NCI-H446 (cell line): ENCODE data around the gene TAF10.

Experiments used
- DNase-seq, 2 experiments: peaks; one replicate each; lab custom pipeline; 2025; lab: John Stamatoyannopoulos, UW

TAF10 gene

DNA sequence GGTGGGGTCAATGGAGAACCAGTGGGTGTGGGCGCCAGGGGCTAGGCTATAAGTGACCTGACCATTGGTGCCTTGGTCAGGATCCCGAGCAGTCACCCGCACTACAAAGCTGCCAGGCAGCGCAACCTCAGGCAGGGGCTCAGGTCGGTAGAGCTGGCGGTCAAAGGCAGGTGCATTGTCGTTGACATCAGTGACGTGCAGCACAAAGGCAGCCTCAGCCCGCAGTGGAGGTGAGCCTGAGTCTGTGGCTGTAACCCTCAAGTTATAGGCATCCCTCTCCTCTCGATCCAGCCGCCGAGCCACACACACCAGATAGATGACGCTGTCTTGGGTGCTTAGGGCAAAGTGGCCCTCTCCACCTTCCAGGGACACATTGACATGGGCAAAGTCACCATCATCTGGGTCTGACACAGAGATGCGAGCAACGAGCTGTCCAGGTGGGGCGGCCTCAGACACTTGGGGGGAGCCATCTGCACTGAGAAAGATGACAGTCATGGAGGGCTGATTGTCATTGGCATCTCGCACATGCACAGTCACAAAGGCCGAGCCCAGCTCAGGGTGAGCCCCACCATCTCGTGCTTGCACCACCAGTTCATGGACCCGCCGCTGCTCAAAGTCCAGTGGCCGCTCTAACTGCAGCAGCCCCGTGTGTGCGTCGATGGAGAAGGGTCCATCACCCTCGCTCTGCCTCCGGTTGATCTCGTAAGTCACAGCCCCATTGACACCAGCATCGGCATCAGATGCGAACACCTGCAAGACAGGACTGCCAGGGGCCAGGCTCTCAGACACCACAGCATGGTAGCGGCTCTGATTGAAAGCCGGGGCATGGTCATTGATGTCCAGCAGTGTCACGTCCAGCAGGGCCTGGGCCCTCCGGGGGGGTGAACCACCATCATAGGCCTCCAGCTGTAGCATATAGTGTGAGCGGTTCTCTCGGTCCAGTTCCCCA lies 28.3 kb upstream of the TAF10 start:
- DNase-seq = no peak

DNA sequence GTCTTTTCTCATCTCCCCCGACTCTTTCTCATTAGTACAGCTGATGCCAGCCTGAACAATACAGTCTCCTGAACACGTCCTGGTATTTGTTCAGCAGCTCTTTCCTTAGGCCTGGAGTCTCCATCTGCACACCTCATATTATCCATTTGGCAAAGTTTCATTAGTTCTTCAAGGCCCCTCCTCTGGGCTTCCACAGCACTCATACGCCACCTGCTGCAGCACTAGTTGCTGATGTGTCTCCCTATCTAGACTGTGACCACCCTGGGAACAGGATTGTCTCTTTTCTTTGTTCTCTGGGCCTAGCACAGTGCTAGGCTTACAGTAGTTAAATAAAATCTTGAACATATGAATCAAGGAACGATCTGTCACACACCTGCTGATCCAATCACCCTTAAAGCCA lies 26.4 kb upstream of the TAF10 start:
- DNase-seq = peak in 1 of 2 experiments; percentile 22

DNA sequence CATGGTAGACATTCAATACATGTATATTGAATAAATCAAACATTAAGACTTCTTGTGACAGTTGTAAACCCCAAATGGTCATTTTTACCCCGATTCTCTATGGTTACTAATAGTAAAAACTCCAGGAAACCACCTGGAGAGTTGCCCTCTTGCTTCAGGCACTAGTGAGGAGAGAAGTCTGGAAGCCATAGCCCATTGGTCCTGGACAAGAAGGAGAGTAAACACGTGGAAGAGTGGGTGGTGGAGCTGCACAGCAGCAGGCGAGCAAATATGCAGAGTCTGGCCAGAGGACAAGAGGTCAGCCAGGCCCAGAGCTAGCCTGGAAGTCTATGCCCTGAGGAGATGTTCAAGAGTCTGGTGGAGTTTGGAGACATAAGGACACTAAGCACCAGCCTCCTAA lies 25.9 kb upstream of the TAF10 start:
- DNase-seq = no peak

DNA sequence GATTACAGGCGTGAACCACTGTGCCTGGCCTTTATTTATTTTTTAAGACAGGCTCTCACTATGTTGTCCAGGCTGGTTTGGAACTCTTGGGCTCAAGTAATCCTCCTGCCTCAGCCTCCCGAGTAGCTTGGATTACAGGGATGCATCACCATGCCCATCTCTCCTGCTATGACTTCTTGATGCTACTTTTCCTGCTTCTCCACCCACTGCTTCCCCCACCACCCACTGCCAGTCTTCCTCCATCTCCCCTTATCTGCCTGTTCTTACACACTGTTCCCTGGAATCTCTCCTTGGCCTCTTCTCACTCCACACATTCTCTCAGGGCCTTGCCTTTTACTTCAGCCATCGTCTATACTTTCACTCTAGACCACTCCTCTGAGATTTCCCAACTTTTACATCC lies 24.5 kb upstream of the TAF10 start:
- DNase-seq = no peak

DNA sequence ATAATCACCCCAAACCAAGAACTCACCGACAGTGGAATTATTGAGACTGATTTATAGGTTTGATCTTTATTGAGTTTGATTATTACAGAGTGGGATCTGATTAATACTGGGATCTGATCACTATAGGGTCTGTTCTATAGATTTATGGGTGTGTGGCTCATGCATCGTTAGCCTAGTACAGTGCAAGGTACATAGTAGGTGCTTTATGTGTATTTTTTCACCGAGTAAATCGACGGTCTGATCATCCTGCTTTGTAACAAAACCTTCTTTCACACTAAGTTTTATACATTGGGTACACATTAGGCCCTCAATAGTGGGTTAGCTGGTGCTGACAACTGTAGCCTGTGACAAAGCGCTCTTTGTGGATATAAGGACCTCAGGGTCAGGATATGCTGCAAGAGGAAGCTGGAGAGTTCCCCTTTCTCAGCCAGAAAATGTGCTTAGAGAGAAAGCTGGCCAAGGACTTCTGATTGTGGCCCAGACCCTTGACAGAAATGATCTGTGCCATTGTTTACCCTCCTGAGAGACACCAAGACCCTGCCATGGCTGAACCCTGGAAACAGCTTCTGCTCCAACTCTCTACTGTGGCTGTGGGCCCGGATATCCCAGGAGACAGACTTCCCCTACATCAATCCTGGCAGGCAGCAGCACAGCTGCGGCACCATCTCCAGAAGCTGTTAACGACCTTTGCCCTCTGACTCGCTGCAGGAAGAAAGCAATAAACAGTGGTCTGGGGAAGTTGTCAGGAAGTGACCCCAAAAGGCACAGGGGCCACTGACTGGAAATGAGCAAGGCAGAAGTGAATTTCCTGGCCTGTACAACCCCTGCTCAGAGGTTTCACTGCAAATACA lies 23.3 kb upstream of the TAF10 start:
- no peak for DNase-seq

DNA sequence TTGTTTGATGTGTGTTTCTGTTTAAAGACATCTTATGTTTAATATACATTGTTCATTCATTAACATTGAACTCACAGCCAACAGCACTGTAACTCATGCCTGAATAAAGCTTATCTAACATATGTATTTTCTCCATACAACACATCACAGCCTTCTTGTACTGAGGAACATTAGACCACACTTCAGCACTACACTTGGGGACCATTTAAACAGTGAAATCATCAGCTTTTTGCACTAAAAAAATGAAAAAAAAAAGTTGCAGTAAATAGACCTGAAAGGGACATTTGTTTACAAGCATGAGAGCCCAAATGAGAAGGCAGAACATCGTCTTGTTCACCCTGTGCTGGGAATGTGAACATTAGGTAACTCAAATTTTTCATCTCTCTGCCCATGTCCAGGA lies 22.5 kb upstream of the TAF10 start:
- no peak for DNase-seq

DNA sequence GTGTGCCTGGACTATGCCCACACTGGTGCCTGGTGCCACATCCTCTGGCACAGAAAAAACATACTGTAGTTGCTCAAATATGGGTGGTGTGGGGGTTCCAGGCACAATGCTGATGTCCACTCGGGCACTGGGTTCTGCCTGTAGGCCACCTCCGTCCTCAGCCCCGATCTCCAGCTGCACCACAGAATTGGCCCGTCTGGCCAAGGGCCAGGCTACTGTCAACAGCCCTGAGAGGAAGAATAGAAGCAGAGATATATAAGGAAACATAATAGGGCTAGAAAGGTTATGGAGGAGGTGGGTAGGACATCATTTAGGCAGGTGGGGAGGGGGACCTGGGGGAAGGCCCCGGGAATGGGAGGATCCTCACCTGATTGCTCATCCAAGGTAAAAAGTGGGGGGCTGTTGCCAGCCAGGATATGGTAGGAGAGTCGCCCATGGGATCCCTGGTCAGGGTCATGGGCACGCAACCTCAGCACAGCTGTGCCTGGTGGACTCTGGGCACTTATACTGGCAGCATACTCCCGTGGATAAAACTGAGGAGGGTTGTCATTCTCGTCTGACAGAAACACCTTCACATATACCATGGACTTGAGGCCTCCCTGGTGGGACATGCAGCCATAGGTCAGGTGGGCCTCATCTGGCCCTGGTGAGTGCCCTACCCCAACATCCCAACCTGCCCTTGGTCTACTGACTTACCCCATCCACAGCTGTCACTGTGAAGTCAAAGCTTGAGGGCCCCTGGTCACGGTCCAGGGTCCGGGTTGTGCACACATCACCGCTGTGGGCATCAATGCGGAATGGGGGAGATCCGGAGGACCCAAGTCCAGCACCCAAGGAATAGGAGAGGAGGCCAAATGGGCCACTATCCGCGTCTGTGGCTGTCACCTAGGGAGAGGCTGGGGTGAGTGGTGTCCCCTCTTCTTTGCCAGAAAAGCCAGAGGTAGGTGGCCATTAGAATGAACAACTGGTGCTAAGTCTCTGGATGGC lies 21.7 kb upstream of the TAF10 start:
- DNase-seq = no peak

DNA sequence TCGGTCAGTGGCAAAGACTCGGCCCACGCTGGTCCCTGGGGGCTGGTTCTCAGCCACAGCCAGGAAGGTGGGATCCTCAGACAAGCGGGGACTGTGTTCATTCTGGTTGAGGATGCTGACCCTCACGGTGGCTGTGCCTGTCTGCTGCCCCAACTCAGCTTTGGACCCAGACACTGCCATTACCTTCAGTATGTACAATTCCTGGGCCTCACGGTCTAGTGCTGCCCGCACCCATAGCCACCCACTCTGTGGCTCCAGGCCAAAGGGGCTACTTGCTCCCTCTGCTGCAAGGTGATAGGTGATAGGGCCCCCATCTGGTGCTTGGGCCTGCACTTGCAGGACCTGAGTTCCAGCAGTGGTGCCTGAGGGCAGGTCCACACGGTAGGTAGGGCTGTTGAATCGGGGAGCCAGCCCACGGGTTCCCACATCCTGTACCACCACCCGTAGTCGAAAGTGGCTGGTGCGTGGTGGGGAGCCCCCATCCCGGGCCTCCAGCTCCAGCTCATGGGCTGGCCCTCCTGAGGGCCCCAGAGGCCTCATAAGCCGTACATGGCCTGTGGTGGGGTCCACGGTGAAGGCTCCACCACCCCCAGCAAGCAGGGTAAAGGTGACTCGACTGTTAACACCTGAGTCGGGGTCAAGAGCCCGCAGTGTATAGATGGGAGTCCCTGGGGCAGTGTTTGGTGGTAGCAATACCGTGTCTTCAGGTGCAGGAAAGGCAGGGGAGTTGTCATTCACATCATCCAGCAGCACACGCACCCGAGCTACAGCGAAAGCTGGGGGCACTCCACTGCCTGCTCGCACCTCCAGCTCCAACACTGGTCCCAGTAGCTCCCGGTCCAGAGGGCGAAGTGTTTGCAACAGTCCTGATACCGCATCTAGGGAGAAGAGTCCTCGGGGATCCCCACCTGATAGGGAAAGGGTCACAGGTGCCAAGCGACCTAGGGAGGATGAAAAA lies 20.4 kb upstream of the TAF10 start:
- no peak for DNase-seq

DNA sequence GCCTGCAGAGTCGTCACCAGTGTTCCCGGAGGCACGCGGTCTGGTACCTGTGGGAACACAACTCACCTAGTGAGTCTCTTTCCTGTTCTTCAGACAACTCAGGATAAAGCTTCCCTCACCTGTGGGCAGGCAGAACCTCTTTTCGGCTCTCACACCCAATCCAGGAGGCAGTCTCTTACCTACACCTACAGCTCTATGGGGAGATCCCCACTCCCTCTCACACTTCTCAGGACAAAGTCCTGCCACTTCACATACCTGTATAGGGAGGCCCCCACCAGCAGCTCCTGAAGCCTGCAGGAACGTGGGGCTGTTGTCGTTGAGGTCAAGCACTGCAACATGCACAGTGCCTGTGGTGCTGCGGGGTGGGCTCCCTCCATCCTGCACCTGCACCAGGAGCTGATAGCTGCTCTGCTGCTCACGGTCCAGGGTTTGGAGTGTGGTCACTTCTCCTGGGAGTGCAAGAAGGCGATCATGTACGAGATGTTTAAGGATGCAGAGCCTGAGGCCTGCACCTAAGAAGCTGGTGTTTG lies 19.4 kb upstream of the TAF10 start:
- no peak for DNase-seq

DNA sequence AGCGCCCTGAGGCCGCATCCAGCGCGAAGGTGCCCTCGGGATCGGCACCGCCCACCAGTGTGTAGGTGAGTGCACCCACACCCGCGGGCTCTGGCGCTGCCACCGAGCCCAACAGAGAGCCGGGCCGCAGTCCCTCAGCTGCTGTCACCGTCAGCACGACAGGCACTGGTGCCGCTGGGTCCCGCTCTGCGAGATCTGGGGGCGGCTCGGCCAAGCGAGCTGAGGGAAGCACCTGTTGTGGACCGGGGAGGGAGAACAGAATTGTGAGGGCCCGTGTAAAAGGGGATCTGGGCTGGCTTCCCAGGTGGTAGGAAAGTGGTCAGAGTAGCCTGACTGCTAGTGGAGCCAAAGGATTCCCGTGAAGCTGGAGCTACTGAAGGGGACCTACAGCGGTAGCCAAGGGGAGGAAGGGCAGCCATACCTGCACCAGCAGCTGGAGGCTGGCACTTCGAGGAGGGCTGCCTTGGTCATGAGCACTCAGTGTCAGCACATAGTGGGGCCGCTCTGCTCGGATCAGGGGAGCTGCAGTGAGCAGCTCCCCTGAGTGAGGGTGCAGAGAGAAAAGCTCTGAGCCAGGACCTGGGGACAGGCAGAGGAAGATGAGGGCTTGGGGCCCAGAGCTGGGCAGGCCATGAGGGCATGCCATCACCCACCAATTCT lies 18.7 kb upstream of the TAF10 start:
- DNase-seq = no peak

DNA sequence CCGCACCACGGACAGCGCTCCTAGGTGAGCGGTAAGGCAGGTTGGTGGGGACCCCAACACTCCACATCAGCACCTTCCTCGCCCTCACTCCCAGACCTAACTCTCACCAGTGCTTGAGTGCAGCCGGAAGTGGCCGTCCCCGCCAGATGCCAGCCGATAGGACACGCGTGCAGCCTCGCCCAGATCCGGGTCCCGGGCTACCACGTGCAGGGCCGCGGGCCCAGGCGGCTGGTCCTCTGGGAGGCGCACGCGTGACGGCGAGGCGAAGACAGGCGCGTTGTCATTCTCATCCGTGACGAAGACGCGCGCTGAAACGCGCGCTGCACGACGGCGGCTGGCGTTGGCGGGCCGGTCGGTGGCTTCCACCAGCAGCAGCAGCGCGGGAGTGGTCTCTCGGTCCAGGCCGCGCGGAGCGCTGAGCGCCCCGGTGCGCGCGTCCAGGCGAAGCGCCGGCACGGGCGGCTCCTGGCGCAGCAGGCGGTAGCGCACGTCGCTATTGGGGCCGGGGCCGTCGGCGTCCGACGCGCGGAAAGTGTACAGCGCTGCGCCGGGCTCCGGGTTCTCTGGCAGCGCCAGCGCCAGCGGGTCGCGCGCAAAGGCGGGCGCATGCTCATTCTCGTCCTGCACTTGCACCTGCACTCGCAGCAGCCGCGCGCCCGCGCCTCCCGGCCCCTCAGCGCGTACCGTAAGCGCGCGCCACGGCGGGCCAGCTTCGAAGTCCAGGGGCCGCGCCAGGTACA lies 18.0 kb upstream of the TAF10 start:
- no peak for DNase-seq

DNA sequence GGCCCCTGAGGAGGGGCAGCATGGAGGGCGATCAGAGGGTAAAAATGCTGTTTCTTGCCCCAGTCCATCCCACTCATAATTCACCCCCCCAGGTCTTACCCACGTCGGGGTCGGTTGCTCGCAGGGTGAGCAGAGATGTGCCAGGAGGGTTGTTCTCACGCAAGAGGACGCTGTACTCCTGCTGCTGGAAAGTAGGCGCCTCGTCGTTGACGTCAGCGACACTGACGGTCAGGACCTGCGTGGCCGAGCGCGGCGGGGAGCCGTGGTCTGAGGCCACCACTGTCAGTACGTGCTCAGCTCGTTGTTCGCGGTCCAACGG lies 17.5 kb upstream of the TAF10 start:
- DNase-seq = no peak

DNA sequence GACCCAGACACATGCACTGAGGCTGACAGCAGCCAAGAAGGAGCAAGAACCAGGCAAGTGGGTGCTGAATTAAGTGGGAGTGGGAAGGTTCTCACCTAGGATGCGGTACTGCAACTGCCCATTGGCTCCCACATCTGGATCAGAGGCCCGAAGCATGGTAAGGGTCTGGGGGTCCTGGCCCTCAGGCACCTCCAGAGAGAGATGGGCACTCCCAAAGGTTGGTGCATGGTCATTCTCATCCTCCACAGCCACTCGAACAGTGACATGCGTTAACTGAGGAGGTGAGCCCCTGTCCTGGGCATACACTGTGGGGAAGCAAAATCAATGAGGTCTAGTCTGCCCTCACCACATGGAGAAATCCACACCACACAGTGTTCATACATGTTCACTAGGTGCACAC lies 16.5 kb upstream of the TAF10 start:
- DNase-seq = no peak

DNA sequence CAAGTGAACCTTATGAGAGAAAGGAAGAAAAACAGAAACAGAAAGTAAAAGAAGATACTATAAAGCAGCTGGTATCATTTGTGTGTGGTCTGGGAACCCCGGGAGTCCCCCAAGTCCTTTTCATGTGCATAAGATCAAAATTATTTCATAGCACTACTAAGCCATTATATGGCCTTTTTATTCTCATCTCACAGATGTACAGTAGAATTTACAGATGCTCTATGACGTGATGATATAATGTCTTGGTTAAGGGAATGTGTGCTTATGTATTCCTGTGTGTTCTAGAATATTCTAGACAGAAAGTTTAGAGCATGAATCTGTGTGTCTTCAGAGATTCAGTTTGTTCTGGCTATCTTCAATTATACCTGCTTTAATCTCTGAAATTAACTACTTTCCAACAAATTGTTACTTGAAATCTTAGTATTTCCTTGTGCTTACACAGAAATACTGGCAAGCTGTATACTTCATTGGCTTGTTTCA lies 15.8 kb upstream of the TAF10 start:
- no peak for DNase-seq

DNA sequence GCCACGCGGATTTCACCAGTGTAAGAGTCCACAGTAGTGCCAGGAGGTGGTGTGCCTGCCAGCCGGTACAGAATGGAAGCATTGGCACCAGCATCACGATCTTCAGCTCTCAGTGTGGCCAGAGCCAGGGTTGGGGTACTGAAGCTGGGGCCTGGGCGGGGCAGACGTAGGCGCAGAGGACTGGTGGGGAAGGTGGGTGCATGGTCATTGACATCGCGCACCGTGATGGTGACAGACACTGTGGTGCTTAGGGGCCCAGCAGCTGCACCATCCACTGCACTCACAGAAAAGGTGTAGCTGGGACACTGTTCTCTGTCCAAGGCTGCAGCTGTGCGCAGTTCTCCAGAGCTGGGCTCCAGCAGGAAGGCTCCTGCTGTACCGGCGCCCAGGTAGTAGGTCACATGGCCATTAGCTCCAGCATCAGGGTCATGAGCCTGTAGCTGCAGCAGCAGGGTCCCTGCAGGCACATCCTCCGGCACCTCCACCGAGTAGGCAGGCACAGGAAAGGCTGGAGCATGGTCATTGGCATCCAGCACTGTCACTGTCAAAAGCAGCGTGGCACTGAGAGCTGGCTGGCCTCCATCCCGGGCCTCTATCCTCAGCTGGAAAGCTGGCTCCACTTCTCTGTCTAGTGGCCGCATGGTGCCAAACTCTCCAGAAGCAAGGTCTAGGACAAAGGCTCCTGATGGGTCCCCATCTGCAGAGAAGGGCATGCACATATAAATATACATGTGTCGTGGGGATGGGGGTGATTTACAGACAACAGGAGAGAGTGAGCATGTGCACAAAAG lies 15.2 kb upstream of the TAF10 start:
- peak in 1 of 2 experiments; percentile 35 for DNase-seq

DNA sequence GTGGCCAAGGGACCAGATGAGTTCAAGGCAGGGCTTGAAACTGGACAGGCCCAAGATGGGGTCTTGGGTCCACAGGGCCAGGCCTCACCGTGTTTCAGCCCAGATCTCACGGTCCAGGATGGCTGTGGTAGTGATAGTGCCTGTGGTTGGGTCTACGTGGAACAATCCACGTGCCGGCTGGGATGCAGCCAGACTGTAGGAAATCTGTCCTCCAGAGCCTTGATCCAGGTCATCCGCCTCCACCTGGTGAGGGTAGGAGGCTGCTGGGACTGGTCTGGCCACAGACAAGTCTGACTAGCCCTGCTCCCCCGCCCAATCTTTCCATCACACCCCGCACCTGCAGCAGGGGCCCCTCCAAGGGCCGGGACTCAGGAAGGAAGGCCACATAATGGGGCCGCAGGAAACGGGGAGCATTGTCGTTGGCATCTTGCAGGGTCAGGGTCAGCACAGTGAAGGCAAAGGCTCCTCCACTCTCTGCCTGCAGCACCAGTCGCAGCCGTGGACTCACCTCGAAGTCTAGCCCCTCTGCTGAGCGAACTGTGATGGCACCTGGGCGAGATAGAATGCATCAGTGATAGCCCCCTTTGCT lies 13.9 kb upstream of the TAF10 start:
- DNase-seq = no peak

DNA sequence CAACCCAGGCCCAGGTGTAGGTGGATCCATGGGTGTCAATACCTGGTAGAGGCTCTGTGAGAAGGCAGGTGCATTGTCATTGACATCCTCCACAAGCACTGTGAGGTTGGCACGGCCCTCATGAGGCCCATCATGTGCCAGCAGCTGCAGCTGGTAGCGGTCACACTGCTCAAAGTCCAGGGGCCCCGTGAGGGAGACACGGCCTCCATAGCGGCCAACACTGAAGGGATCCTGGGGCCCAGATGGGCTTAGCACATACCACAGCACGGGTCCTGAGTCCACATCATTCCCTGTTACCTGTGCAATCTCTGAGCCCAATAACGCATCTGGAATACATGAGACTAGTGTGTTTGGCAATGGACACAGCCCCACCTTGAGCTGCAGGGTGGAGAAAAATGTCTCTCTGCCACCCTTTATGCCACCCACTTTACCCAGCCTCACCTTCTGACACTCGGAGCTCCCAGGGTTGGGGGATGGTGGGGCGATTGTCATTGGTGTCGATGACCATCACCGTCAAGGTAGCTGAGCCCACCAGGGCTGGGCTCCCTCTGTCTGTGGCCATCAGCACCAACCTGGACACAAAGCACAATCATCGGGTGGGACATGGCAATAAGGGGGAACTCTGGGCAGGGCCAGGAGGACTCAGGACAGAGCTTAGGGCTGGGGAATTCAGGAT lies 13.3 kb upstream of the TAF10 start:
- no peak for DNase-seq
